Measurements from ENCODE around the gene CHST8. TPM values are rescaled to one million over a fixed set of nuclear protein-coding genes. Genes with fewer than 3 reads are reported as not detected.

CHST8 gene
- total RNA-seq, 2 experiments from 2014 or later = not detected

GRCh38 chr19:33727331-33727998 lies 105.7 kb downstream of the CHST8 start:
- Mint-ChIP-seq H3K9me3 (no peaks in the 10 kb centered on the region), H3K27me3 (peaks cover 30% of the 10 kb centered on the region), H3K36me3 (ENCODE audit: low read depth) (no peaks in the 10 kb centered on the region), H3K27ac (no peak overlapping the region), H3K4me1 (ENCODE audit: low read depth) (no peaks in the 10 kb centered on the region), H3K4me3 (no peak overlapping the region)
- no peak for DNase-seq
- Histone ChIP-seq H3K9me3 (ENCODE audit: control insufficient read depth in 1 of 2, insufficient read depth in 1 of 2, low read length in 2 of 2) (peaks cover 0 to 38% of the 10 kb centered on the region in 2 experiments), H3K27ac (ENCODE audit: low read depth in 1 of 2, low read length in 2 of 2) (no peak overlapping the region), H3K36me3 (ENCODE audit: insufficient read depth, low read length) (no peaks in the 10 kb centered on the region), H3K27me3 (ENCODE audit: control insufficient read depth in 1 of 2, insufficient read depth in 2 of 2, low read length in 2 of 2) (no peaks in the 10 kb centered on the region), H3K4me1 (ENCODE audit: insufficient read depth, low read length) (no peaks in the 10 kb centered on the region), H3K4me3 (ENCODE audit: low read length) (no peak overlapping the region)
- ChIA-PET CTCF (no interaction called here), POLR2A (no interaction called here)
- intact Hi-C loops (cut with DNase I, micrococcal nuclease) = no loop called here
- ATAC-seq (ENCODE audit: poor library complexity) = no peak
- TF ChIP-seq CTCF (IDR thresholded peaks at IDR 0.05) = no peak

- Histone ChIP-seq H3K36me3 (ENCODE audit: insufficient read depth, low read length) (no peaks in the 10 kb centered on the region), H3K4me1 (ENCODE audit: insufficient read depth, low read length) (no peaks in the 10 kb centered on the region), H3K9me3 (ENCODE audit: control insufficient read depth in 1 of 2, insufficient read depth in 1 of 2, low read length in 2 of 2) (peaks cover 0 to 41% of the 10 kb centered on the region in 2 experiments), H3K27ac (ENCODE audit: low read depth in 1 of 2, low read length in 2 of 2) (no peak overlapping the region), H3K27me3 (ENCODE audit: control insufficient read depth in 1 of 2, insufficient read depth in 2 of 2, low read length in 2 of 2) (no peaks in the 10 kb centered on the region), H3K4me3 (ENCODE audit: low read length) (no peak overlapping the region)
- DNase-seq = no peak
- H3K36me3 Mint-ChIP-seq (ENCODE audit: low read depth) = no peaks in the 10 kb centered on the region
- no peak overlapping the region for H3K27ac Mint-ChIP-seq
- ATAC-seq (ENCODE audit: poor library complexity) = no peak
- no peaks in the 10 kb centered on the region for H3K4me1 Mint-ChIP-seq (ENCODE audit: low read depth)
- no peak for TF ChIP-seq CTCF (IDR thresholded peaks at IDR 0.05)
- no peak overlapping the region for H3K4me3 Mint-ChIP-seq
- no peaks in the 10 kb centered on the region for H3K9me3 Mint-ChIP-seq
- ChIA-PET CTCF (no interaction called here), POLR2A (no interaction called here)
- peaks cover 25% of the 10 kb centered on the region for H3K27me3 Mint-ChIP-seq
- intact Hi-C loops (cut with DNase I, micrococcal nuclease) = no loop called here
Observed at GRCh38 chr19:33728141-33728540, 106.4 kb downstream of the CHST8 start.

GRCh38 chr19:33730858-33731607 lies 109.3 kb downstream of the CHST8 start:
- no peak for ATAC-seq (ENCODE audit: poor library complexity)

More at GRCh38 chr19:33730858-33731607, 109.3 kb downstream of the CHST8 start:
- no peaks in the 10 kb centered on the region for H3K4me1 Mint-ChIP-seq (ENCODE audit: low read depth)
- Histone ChIP-seq H3K36me3 (ENCODE audit: insufficient read depth, low read length) (no peaks in the 10 kb centered on the region), H3K27ac (ENCODE audit: low read depth in 1 of 2, low read length in 2 of 2) (no peak overlapping the region), H3K9me3 (ENCODE audit: control insufficient read depth in 1 of 2, insufficient read depth in 1 of 2, low read length in 2 of 2) (peaks cover 0 to 44% of the 10 kb centered on the region in 2 experiments), H3K4me3 (ENCODE audit: low read length) (no peak overlapping the region), H3K27me3 (ENCODE audit: control insufficient read depth in 1 of 2, insufficient read depth in 2 of 2, low read length in 2 of 2) (peaks cover 0 to 3% of the 10 kb centered on the region in 2 experiments), H3K4me1 (ENCODE audit: insufficient read depth, low read length) (no peaks in the 10 kb centered on the region)
- H3K36me3 Mint-ChIP-seq (ENCODE audit: low read depth) = no peaks in the 10 kb centered on the region
- H3K9me3 Mint-ChIP-seq = no peaks in the 10 kb centered on the region
- POLR2A ChIA-PET = no interaction called here
- no peak overlapping the region for H3K4me3 Mint-ChIP-seq
- DNase-seq = no peak
- H3K27ac Mint-ChIP-seq = no peak overlapping the region
- H3K27me3 Mint-ChIP-seq = peaks cover 19% of the 10 kb centered on the region
- CTCF ChIA-PET = no interaction called here
- no peak for TF ChIP-seq CTCF (IDR thresholded peaks at IDR 0.05)
- intact Hi-C loops (cut with DNase I, micrococcal nuclease) = no loop called here

Data from CD4-positive, alpha-beta T cell (primary cell).